ENCODE results near the gene GLG1.
A peak's percentile ranks its signal among the peaks of the same experiment; 100 is the strongest.
"Not testable (repeated sequence)": the region's sequence is repeated elsewhere in the genome, so short reads cannot be mapped to it uniquely, and the experiment has no call there.

The GLG1 gene

DNA sequence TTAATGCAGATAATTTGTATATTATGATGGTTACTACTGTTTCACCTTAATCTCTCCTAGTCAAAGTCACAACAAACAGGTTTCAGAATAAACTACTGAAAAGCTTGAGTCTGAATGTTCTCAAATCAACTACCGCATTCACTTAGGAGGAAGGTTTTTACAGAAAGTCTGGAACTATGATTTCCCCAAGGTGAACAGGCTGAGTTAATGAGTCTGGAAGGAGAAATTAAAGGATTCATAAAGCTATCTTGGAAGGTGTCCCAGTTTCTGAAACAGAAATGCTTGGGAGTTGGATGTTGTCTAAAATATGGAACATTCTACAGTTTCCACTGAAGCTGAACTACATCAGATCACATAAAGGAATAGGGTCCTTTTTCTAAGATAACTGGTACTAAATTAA is 69.2 kb downstream of the GLG1 start:
- DNase-seq (ENCODE audit: low spot score) = not testable (repeated sequence)

DNA sequence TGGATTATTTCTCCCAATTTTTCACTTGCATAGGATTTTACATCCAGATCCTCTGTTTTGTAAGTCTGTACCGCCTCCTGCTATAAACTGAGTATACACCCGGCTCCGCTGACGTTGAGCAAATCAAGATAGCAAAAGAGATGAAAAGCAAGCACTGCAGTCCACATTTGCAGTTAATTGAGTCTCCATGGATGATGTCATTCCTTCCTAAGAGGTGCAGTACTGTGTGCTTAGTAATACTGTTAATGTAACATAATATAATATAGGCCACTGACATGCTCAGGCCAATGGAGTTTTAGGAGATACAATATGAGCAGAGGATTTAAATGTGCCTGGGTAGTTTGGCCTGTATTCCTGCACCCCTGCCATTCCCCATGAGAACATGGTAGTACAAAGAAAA is 72.3 kb downstream of the GLG1 start:
- DNase-seq (ENCODE audit: low spot score) = not testable (repeated sequence)

- no peak for DNase-seq (ENCODE audit: low spot score)
Observed at GRCh38 chr16:74524926-74525325, 82.0 kb downstream of the GLG1 start.

- no peak for DNase-seq (ENCODE audit: low spot score)
Observed at GRCh38 chr16:74524117-74524516, 82.8 kb downstream of the GLG1 start.

- DNase-seq (ENCODE audit: low spot score) = not testable (repeated sequence)
Observed at GRCh38 chr16:74523706-74524105, 83.2 kb downstream of the GLG1 start.

GRCh38 chr16:74522160-74522559 is 84.8 kb downstream of the GLG1 start:
- DNase-seq (ENCODE audit: low spot score) = peak; percentile 37

DNA sequence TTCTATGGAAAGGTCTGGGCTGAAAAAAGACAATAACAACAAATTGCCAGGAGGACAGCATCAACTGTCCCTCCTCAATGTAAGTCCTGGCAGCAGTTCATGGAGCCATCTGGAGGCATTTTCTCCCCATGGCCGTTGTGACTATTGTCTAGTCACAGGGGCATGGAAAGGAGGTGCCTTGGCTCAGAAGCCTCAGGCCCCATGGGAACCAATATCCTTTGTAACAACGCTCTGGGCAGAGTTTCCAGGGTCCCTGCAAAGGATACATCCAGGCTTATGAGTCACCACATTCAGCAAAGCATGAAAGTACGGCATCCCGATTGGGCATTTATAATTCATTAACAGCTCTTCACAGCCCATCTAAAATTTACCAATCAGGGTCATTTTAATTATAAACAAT is 85.2 kb downstream of the GLG1 start:
- peak; percentile 93 for DNase-seq (ENCODE audit: low spot score)

- DNase-seq (ENCODE audit: low spot score) = not testable (repeated sequence)
Observed at GRCh38 chr16:74518934-74519333, 88.0 kb downstream of the GLG1 start.

- no peak for DNase-seq (ENCODE audit: low spot score)
Observed at GRCh38 chr16:74511961-74512360, 95.0 kb downstream of the GLG1 start.

DNA sequence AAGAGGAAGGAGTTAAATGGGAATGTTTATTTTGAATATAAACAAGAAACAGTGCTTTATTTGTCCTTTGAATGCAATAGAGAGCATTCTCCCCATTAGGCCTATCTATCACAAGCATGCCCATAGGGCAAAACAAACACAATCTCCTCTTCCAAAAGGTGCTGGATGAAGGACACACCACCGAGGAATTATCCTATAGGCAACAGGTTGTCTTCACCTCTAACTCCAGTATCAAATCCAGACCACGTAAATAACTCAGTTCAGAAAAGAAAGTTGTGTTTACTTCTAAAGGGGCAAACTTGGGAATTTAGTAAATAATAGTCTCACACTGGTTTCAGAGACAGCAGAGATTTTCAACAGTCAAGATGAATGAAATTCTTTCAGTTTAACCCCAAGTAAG is 101.9 kb downstream of the GLG1 start:
- DNase-seq (ENCODE audit: low spot score) = no peak

DNA sequence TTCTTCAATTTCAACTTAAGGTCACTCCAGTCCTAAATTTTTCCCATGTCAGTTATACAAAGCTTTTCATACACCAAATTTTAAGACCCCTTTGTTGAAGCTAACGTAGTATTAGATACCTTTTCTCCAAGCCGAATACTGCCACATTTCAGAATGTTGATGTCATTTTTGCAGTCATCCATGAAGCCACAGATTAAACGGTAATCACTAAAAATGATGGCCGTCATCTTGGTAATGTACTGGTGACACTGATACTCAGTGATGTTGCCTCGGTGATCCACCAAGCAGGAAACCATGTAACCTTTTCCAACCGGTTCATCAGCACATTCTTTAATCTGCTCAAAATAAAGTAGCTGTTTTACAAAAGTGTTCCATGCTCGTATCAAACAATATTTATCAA is 103.5 kb downstream of the GLG1 start:
- DNase-seq (ENCODE audit: low spot score) = no peak

GRCh38 chr16:74501484-74502478 is 105.1 kb downstream of the GLG1 start:
- DNase-seq (ENCODE audit: low spot score) = peak; percentile 21

- DNase-seq (ENCODE audit: low spot score) = peak; percentile 16
Observed at GRCh38 chr16:74500907-74501306, 106.0 kb downstream of the GLG1 start.

- DNase-seq (ENCODE audit: low spot score) = no peak
Observed at GRCh38 chr16:74499114-74499513, 107.8 kb downstream of the GLG1 start.

DNA sequence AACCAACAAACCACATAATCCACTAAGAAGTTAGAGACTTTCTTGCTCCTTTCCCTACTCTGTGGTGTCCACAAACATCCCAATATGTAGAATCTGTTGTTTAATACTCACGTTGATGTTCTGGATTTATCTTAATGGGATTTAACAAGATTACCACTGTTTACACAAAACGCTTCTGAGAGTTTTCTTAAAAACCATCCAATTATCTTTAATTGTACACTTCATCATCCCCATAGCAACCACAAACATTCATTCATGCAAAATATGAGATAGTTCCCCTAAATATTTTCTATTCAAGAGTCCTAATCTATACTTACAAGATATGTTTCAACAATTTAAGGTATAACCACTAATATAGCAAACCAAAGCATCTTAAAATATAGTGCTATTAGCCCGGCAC is 109.2 kb downstream of the GLG1 start:
- no peak for DNase-seq (ENCODE audit: low spot score)

DNA sequence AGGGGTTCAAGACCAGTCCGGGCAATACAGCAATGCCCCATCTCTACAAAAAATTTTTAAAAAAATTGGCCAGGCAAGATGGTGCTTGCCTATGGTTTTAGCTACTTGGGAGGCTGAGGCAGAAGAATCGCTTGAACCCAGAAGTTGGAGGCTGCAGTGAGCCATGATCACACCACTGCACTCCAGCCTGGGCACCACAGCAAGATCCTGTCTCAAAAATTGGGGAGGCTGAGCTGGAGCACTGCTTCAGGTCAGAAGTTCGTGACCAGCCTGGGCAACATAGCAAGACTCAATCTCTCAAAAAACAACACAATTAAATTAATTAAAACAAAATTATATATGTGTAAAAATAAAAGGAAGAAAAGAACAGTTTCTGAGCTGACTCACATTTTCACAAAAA is 110.9 kb downstream of the GLG1 start:
- DNase-seq (ENCODE audit: low spot score) = no peak

GRCh38 chr16:74492976-74493375 is 113.9 kb downstream of the GLG1 start:
- DNase-seq (ENCODE audit: low spot score) = no peak

DNA sequence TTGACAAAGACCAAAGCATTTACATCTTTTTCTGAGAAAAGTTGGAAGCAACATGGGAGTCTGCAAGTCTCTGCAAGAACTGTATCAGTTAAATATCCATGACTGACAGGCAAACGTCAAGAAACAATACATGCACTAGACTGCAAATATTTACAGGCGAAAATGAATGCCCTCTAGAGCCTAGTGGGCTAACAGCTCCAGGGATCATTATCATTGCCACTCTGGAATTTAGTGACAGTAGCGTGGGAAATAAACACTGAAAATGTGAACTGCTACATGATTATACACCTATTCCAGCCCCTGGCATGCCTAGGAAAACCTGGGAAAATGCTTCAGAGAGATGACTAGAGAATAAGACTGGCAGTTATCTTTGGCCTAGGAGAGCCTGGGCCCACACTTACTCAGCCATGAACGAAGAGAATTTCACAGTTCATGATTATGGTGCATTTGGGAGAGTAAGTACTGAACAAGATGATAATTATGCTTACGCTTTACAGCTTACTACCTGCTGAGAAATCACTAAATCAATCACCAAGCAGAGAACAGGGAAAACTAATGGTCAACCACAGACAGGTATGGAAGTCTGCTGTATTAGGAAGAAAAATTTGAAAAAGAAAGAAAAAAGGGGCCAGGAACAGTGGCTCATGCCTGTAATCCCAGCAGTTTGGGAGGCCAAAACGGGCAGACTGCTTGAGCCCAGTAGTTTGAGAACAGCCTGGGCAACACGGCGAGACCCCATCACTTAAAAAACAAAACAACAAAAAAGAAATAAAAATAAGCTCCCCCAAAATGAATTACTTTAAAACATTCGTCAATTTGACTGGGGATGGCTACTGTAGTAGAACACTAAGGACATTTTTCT is 119.0 kb downstream of the GLG1 start:
- no peak for DNase-seq (ENCODE audit: low spot score)

GRCh38 chr16:74485916-74486315 is 121.0 kb downstream of the GLG1 start:
- DNase-seq (ENCODE audit: low spot score) = no peak

GRCh38 chr16:74480150-74481029 is 126.5 kb downstream of the GLG1 start:
- peak; percentile 15 for DNase-seq (ENCODE audit: low spot score)

- DNase-seq (ENCODE audit: low spot score) = no peak
Observed at GRCh38 chr16:74477226-74477625, 129.7 kb downstream of the GLG1 start.

DNA sequence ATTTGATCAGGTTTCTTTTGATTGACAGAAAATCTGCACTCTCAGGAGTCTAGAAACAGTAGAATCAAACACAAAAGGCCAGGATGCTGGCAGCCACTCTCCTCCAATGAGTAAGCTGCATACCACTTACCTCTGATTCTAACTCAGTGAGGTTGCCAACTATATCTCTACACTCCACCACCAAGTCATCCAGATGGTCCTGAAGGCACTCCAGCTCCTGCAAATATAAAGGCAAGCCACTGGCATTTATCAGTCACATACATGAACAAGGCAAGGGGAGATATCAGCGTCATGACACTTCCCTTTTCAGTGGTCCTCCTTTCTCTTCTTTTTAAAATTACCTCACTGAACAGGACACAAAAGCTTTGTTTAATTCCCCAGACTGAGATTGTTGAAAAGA is 132.5 kb downstream of the GLG1 start:
- no peak for DNase-seq (ENCODE audit: low spot score)

Measured in cerebellar cortex (tissue), 1 donor.